Lower leg skin (tissue), 4 donors: ENCODE measurements around the gene SNRPF. TPM values are rescaled to one million over a fixed set of nuclear protein-coding genes. Genes with fewer than 3 reads are reported as not detected.

Experiments used
- DNase-seq, 2 donors: peaks; one replicate each; pipeline ENCODE4 v3.0.0-alpha.2; 2019; ENCODE audit warnings: low spot score in 2 of 2
- H3K4me3 ChIP-seq: fragments of 200-600 bp; sonication (generic); 2 replicates; pipeline ENCODE4 v1.5.1; 2017; ENCODE audit warnings: mild to moderate bottlenecking, low read depth; ENCODE audit not compliant: poor library complexity, severe bottlenecking
- POLR2A ChIP-seq, 2 donors: fragments of 450-650 bp; IDR thresholded peaks; one replicate each; pipeline ENCODE4 v1.6.1; 2016 to 2017; ENCODE audit warnings: antibody characterized with exemption in 2 of 2, mild to moderate bottlenecking in 1 of 2, moderate library complexity in 1 of 2
- WGBS, 2 donors: methylation state at CpG; one replicate each; pipeline ENCODE4 v1.1.5; 2018; 5-methylcytosine and 5-hydroxymethylcytosine counted together
- intact Hi-C: fragments of 100-400 bp; cut with DNase I; formaldehyde crosslinking; loops from one replicate; pipeline ENCODE4 v1.15.0; 2023; ENCODE audit warnings: low total_unique reads
- total RNA-seq, 4 donors: library from RNA; depleted of rRNA; stranded (reverse); fragments of >200 nt; gene quantifications; one replicate each; pipeline ENCODE4 v1.1.0, GENCODE V29; 2016
- TF ChIP-seq, protein P1 (sequence below), 3 donors: fragments of 450-650 bp; IDR thresholded peaks; one replicate each; pipeline ENCODE4 v1.5.1; 2016; ENCODE audit warnings: antibody characterized with exemption in 3 of 3, mild to moderate bottlenecking in 3 of 3, moderate library complexity in 2 of 3

Gene SNRPF
- total RNA-seq, 4 donors from 2014 or later: 5.8 to 8.2 (median 7.4) TPM

DNA sequence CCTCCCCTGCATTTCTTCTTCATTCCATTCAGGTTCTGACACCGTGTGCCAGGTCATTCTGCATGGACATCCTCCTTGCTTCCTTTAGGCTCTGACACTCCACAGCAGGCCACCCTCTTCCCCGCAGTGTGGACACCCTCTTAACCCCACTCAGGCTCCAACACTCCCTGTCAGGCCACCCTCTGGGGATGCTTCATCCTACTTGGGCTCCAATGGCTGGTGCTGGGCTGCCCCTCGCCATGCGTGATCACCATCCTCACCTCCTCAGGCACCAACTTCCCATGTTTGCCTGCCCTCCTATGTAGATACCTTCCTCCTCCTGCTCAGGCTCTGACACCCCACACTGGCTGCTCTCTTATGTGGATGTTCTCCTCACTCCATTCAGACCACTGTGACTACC is 6.6 kb upstream of the SNRPF start:
- no peak for TF ChIP-seq POLR2A (IDR thresholded peaks at IDR 0.05)
- TF ChIP-seq, protein P1, sequence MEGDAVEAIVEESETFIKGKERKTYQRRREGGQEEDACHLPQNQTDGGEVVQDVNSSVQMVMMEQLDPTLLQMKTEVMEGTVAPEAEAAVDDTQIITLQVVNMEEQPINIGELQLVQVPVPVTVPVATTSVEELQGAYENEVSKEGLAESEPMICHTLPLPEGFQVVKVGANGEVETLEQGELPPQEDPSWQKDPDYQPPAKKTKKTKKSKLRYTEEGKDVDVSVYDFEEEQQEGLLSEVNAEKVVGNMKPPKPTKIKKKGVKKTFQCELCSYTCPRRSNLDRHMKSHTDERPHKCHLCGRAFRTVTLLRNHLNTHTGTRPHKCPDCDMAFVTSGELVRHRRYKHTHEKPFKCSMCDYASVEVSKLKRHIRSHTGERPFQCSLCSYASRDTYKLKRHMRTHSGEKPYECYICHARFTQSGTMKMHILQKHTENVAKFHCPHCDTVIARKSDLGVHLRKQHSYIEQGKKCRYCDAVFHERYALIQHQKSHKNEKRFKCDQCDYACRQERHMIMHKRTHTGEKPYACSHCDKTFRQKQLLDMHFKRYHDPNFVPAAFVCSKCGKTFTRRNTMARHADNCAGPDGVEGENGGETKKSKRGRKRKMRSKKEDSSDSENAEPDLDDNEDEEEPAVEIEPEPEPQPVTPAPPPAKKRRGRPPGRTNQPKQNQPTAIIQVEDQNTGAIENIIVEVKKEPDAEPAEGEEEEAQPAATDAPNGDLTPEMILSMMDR (IDR thresholded peaks at IDR 0.05): no peak
- DNase-seq: no peak
- H3K4me3 ChIP-seq: no peak overlapping the region
- WGBS, 2 donors: 86 to 93% methylated on average over 4 of the region's 4 CpGs
- intact Hi-C loops: no loop called here

DNA sequence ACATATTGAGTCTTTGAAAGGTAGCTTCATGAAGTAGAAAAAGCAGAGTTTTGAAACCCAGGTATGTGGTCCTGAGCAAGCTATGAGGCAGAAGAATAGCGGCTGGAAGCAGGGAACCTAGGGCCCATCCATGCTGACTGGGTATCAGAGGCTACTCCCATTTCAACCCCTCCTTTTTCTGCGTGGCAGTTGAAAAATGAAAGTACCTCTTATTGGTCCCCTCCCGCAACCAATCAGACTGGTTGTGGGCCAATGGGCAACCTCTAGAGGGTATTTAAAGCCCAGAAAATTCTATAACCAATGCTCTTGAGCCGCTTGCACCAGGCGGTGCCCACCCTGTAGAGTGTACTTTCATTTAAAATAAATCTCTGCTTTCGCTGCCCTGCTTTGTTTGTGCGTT is 1.6 kb upstream of the SNRPF start:
- 93 to 95% methylated on average over 7 of the region's 7 CpGs for WGBS, 2 donors
- no peak for DNase-seq
- no peak overlapping the region for H3K4me3 ChIP-seq
- intact Hi-C loops: no loop called here
- TF ChIP-seq POLR2A (IDR thresholded peaks at IDR 0.05): no peak
- TF ChIP-seq, protein P1 (IDR thresholded peaks at IDR 0.05): no peak

DNA sequence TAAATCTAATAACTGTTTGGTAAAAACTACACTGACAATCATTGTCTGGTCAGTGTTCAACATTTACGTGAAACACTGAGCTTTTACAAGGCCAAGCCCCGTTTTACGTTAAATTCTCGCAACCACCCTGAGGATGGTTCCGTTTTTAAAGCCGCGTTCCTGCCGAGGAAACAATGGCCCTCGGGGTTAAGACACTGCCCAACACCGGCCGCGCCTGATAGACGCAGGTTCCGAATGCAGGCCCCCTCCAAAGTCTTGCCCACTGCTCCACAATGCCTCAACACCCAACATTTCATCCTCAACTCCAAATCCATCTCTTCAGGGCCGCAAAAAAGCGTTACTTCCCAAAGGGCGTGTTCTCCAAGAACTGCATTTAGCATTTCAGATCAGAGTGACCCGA is 953 bp upstream of the SNRPF start:
- TF ChIP-seq, protein P1 (IDR thresholded peaks at IDR 0.05): no peak
- no peak for TF ChIP-seq POLR2A (IDR thresholded peaks at IDR 0.05)
- 61 to 64% methylated on average over 18 of the region's 18 CpGs for WGBS, 2 donors
- no peak overlapping the region for H3K4me3 ChIP-seq
- intact Hi-C loops: no loop called here
- DNase-seq: no peak

DNA sequence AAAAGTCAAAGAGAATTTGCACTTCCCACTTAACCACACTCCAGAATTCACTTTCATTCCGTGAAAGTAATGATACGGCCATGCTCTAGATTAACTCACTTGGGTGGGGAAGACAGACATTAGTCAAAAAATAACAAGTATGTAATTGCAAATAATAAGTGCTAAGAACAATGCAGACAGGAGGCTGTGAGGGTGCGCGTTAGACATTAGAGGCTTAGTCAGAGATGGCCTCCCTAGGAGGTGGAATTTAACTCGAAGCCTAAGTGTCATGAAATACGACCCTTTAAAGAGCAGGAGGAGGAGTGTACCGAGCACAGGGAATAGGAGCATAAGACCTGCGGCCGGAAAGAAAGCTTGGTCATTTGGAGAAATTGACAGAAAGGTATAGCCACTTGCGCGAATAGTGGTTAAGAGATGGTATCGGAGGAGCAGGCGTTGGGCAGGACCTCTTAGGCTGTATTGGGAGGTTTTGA is 628 bp downstream of the SNRPF start:
- TF ChIP-seq POLR2A (IDR thresholded peaks at IDR 0.05): no peak
- TF ChIP-seq, protein P1 (IDR thresholded peaks at IDR 0.05): no peak
- peak overlapping the region; percentile 82 for H3K4me3 ChIP-seq
- intact Hi-C loops: no loop called here
- no peak for DNase-seq
- WGBS, 2 donors: 1 to 2% methylated on average over 13 of the region's 13 CpGs

DNA sequence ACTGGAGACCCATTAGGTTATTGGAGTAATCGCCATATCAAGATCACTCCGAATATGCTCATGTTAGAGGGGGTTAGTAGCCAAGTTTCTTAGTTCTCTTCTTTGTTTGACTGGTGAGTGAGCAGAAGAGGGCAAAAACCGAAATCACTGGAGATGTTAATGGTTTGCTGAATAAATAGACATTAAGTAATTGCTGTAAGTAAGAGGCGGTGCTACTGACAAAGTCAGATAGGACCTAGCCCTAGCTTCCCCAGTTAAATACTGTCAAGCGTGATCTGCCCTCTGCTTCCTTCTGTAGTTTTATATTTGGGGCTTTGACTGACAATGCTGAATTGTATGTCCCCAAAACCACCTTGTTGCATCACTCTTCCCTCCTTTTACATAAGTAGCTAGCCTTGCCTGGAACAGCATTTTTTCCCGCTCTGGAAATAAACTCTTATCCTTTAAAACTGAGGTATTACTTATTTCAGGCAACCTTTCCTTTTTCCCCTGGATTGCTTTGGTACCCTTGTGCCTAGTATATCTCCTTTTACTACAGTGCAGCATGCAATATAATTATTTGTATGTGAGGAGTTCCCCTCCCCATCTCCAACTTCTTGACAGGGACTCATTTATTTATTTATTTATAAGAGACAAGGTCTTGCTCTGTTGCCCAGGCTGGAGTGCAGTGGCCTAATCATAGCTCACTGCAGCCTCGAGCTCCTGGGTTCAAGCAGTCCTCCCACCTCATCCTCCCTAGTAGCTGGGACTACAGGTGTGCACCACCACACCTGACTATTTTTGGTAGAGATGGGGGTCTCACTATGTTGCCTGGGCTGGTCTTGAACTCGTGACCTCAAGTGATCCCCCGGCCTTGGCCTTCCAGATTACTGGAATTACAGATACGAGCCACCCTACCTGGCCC is 1.4 kb downstream of the SNRPF start:
- no peak for DNase-seq
- intact Hi-C loops: no loop called here
- no peak for TF ChIP-seq POLR2A (IDR thresholded peaks at IDR 0.05)
- TF ChIP-seq, protein P1 (IDR thresholded peaks at IDR 0.05): no peak
- WGBS, 2 donors: 69% methylated on average over 10 of the region's 10 CpGs
- H3K4me3 ChIP-seq: no peak overlapping the region
